AG04449 (cell line): Measurements from ENCODE around the gene GJB2.
"Not testable (repeated sequence)": the region's sequence is repeated elsewhere in the genome, so short reads cannot be mapped to it uniquely, and the experiment has no call there.

Experiments used
- CTCF ChIA-PET: fragments of 350-600 bp; formaldehyde crosslinking; extraction: SDS; loops from one replicate; lab custom pipeline; 2021; ENCODE audit warnings: antibody characterized with exemption; lab: Yijun Ruan, JAX
- POLR2A ChIA-PET: fragments of 400-600, 350-600 bp; formaldehyde crosslinking; extraction: SDS; loops from one replicate; lab custom pipeline; 2020; ENCODE audit warnings: antibody characterized with exemption, inconsistent platforms; lab: Yijun Ruan, JAX
- DNase-seq: peaks from one replicate; pipeline ENCODE4 v3.0.0-alpha.2; 2010; ENCODE audit warnings: low read depth, low spot score
- H3K4me3 ChIP-seq: 2 replicates; pipeline ENCODE4 v1.5.1; 2011; ENCODE audit warnings: low read depth, mild to moderate bottlenecking, control low read depth, low read length
- CTCF ChIP-seq: IDR thresholded peaks from one replicate; pipeline ENCODE4 v1.5.1; 2011; ENCODE audit warnings: mild to moderate bottlenecking, moderate library complexity, low read length, control low read depth, inconsistent platforms; ENCODE audit not compliant: insufficient read depth; ENCODE audit errors: missing control alignments

Gene GJB2

GRCh38 chr13:20157151-20157796, 35.5 kb downstream of the GJB2 start:
- TF ChIP-seq CTCF = no peak

GRCh38 chr13:20156702-20157101, 36.0 kb downstream of the GJB2 start:
- DNase-seq = no peak
- no peak for TF ChIP-seq CTCF
- no peak overlapping the region for H3K4me3 ChIP-seq
- POLR2A ChIA-PET = no interaction called here
- CTCF ChIA-PET = interaction anchor here (0.8 to 1.8 kb wide), 2 partner anchors 171 to 224 kb away, joined by 3 to 6 read pairs; no protein-coding TSS in a partner anchor

More at GRCh38 chr13:20157151-20157796, 35.5 kb downstream of the GJB2 start:
- ChIA-PET CTCF (interaction anchor here (0.7 to 1.8 kb wide), 2 partner anchors 9 to 172 kb away, joined by 3 to 6 read pairs; no protein-coding TSS in a partner anchor), POLR2A (no interaction called here)
- H3K4me3 ChIP-seq = no peak overlapping the region
- no peak for DNase-seq

GRCh38 chr13:20153290-20153689, 39.4 kb downstream of the GJB2 start:
- CTCF ChIA-PET = interaction anchor here (1.0 kb wide), 1 partner anchor 11 kb away, joined by 3 read pairs; no protein-coding TSS in a partner anchor
- POLR2A ChIA-PET, DNase-seq, H3K4me3 ChIP-seq: not testable (repeated sequence)

GRCh38 chr13:20151612-20152011, 41.1 kb downstream of the GJB2 start:
- TF ChIP-seq CTCF = no peak
- ChIA-PET CTCF (no interaction called here), POLR2A (no interaction called here)
- DNase-seq = no peak
- no peak overlapping the region for H3K4me3 ChIP-seq

GRCh38 chr13:20151016-20151415, 41.7 kb downstream of the GJB2 start:
- ChIA-PET CTCF (no interaction called here), POLR2A (no interaction called here)
- H3K4me3 ChIP-seq = no peak overlapping the region
- TF ChIP-seq CTCF = no peak
- no peak for DNase-seq

- H3K4me3 ChIP-seq = no peak overlapping the region
- ChIA-PET POLR2A (no interaction called here), CTCF (interaction anchor here (1.4 kb wide), 1 partner anchor 10 kb away, joined by 3 read pairs; no protein-coding TSS in a partner anchor)
- no peak for DNase-seq
- no peak for TF ChIP-seq CTCF
These were observed 42.2 kb downstream of the GJB2 start for GRCh38 chr13:20150561-20150960.
